Ammon's horn (tissue), 1 donor: Measurements from ENCODE around the gene RPS19BP1.

Source experiments
- DNase-seq: peaks from one replicate; pipeline ENCODE4 v3.0.0-alpha.2; 2016; ENCODE audit warnings: low spot score

The RPS19BP1 gene, protein sequence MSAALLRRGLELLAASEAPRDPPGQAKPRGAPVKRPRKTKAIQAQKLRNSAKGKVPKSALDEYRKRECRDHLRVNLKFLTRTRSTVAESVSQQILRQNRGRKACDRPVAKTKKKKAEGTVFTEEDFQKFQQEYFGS

DNA sequence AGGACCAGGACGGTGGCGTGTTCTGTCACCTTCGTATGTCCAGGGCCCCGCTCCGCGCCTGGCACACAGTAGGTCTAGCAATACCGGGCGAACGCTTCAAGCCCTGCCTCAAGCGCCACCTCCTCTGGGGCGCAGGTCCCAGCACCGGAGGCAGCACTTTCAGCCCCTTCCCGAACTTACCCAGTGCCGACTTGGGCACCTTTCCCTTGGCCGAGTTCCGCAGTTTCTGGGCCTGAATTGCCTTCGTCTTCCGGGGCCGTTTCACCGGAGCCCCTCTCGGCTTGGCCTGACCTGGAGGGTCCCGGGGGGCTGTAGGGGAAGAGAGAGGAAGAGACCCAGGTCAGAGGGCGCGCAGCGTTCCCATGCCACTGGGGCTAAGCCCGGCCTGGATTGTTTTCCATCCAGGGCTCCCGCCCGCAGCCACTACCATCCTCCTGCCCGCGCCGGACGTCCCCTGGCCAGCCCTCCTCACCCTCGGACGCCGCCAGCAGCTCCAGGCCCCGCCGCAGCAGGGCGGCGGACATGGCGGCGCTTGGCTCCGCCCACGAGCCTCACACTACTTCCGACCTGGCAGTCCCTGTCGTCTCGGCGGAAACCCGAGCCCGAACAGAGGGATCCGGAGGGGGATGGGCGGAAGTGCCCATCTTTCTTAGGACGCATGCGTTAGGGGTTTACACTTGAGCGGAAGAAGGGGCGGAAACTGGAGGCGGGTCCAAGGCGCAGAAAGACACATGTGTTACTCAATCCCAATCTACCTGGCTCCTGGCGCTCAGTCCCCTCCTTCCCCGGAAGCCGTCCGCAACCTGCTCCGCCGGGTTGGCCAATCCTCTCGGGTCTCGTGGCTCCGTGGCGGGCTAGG is at the start of gene RPS19BP1:
Gene RPS19BP1, minus strand, starts transcription at position 534 of the 859 bp plus-strand sequence. Its CDS starts 10 bp downstream, at position 524.
- peak; percentile 99 for DNase-seq

DNA sequence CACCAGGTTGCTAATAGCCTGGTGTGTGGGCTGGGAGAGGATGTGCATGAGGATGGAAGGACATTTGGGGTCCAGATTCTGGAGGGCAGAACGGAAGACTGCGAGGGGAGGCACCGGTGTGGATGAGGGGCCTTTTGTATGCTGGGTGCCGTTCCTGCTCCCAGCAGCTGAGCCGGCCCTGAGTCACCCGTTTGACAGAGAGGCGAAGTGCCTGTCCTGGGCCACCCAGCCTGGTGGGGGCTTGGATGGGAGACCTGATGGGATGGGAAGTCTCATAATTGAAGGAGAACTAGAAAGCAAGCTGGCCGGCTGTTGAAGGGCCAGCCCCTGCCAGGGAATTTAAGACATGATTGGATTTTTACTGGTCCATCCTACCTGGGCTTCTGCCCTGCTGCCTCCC is 48.8 kb upstream of the RPS19BP1 start:
- no peak for DNase-seq

DNA sequence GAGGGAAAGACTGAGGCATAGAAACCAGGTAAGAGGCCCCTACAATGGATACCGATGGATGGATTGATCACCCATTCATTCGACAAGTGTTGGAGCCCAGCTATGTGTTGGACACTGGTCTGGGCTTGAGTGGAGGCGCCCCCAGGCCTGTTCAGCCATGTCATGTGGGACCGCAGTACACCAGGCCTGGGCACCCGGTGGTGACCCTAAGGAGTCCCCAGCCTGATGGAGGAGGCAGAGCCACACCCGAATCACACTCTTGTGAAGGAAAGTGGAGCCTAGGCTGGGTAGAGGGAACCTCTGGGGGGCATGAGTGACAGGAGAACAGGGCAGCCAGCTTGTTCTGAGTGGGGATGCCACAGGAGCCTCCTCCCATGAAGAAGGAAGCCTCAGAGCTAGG is 48.2 kb upstream of the RPS19BP1 start:
- no peak for DNase-seq

DNA sequence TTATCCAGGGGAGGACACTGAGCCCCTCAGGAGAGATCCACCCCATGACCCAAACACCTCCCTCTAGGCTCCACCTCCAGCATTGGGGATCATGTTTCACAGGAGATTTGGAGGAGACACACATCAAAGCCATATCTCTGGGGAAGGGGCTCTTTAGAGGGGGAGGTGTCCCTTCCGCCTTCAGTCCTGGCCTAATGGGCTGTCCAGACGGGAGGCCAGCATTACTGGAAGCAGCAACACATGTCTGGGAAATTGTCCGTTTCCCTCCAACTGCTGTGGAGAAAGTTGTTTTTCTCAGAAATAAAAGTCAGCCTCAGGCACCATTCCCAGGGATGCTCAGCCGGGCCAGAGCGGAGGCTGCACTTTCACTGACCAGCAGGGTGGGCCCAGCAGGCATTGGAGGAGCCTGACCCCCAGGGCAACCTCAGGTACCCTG is 47.5 kb upstream of the RPS19BP1 start:
- no peak for DNase-seq

DNA sequence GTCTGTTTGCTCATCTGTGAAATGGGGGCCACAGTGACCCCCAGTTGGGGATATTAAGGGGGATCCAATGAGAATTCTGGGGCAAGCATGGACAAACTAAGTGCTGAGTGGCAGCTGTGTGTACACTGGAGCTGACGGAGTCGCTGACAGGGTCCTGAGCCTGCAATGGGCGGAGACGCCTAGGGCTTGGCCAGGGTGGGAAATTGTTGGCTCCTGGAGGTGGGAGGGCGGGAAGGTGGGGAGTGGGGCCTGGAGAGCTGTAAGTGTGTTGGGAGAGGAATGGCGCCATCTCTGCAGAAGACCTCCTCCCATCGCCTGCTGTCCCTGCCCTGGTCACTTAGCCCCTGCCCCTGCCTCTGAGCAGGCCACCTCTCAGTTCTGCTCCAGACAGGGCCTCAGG is 45.4 kb upstream of the RPS19BP1 start:
- no peak for DNase-seq

DNA sequence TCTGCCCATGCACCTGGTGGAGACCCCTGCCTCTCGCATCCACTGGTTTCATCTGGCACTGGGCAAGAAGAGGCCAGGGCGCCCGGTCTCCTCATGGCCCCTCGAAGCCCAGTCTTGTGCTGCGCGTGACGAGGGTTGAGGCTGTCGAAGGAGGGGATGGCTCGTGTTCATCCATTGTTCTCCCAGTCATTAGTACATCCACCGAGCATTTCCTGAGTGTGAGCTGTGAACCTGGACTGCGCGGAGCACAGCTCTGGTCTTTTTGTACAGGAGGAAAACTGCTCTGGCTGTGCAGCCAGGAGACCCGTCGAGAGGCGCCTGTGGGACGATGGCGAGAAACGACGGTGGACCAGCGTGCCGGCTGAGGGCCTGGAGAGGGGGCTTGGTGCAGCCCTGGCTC is 44.8 kb upstream of the RPS19BP1 start:
- DNase-seq = no peak

DNA sequence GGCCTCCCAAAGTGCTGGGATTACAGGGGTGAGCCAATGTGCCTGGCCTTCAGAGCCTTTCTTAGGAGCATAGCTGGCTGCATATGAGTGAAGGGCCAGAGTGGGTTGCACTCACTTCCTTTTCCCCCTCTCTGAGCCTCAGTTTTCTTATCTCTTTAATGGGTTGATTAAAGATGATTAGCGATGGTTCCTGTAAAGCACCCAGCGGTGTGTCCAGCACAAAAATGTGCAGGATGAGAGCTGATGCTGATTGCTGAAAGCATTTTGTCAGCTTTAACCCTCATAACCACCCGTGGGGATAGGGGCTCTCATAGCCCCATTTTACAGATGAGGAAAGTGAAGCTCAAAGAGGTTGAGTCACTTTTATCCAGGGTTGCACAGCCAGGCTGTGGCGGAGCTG is 43.5 kb upstream of the RPS19BP1 start:
- no peak for DNase-seq

DNA sequence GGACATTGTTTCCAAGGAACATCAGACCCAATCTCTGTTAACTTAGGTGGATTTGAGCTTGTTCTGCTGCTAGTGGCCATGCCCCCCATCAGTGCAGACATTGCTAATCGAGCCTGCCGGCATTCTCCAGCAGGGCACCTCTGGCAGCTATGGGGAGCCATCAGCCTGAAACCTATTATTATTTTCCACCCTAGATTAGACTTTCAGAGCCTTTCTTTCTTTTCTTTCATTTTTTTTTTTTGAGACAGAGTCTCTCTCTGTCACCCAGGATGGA is 42.9 kb upstream of the RPS19BP1 start:
- no peak for DNase-seq

DNA sequence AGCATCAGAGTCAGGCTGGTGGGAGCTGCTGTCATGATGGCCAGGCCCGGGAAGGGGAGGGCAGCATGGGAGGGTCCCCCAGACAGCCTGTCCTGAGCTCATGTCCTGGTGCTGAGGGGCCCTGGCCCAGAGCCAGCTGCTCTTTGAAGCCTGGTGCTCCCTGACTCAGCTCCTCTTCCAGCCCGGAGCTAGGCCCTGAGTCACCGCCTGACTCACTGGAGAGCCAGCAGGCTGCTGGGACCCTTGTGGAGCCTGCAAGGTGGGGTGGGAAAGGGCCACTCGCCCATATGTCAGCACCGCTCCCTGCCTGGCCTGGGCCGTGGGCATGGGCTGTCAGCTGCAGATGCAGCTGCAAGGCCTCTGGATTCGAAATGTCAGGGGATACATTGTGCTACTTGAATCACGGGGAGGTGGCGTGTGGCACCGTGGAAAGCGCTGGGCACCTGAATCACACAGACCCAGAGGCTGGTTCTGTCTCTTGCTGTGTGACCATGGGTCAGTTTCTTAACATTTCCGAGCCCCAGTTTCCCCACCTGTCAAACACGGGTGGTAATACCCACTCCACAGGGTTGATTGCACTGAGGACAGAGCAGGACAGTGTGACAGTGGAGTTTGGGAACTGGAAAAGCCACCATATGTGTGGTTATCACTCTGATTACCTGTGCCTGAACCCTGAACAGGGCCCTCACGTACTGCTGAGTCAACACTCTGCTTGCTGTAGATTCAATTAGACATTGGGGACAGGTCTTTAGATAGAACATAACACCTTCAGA is 42.4 kb upstream of the RPS19BP1 start:
- no peak for DNase-seq

DNA sequence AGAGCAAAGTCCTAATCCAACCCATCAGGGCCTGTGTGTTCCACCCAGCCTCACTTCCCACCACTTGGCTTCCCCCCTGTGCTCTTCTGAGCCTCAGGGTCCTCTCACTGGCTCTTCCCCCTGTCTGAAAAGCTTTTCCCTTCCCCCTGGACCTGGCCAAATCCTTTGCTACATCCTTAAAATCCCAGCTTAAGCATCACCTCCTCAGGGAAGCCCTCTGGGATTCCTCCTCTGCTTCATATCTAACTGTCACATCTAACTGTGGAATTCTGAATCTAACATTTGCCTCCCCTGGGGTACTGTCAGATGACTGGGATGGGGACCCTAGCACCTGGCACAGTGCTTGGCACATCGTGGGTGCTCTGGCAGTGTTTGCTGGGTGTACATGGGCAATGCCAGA is 39.0 kb upstream of the RPS19BP1 start:
- DNase-seq = no peak

DNA sequence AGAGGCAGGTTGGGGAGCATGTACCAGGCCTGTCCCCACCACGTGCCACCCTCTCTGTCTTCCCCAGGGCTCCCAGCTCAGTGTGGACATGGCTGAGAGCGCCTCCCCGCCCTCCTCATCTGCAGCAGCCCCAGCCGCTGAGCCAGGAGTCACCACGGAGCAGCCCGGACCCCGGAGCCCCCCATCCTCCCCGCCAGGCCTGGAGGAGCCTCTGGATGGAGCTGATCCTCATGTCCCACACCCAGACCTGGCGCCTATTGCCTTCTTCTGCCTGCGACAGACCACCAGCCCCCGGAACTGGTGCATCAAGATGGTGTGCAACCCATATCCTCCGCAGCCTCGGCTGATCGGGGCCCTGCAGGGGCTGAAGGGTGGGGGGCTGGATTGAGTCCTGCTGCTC is 38.1 kb upstream of the RPS19BP1 start, which contains the start of gene CACNA1I:
Gene CACNA1I, plus strand, starts transcription at position 89 of the 400 bp plus-strand sequence. Its CDS starts 0 bp downstream, at position 89.
- no peak for DNase-seq

DNA sequence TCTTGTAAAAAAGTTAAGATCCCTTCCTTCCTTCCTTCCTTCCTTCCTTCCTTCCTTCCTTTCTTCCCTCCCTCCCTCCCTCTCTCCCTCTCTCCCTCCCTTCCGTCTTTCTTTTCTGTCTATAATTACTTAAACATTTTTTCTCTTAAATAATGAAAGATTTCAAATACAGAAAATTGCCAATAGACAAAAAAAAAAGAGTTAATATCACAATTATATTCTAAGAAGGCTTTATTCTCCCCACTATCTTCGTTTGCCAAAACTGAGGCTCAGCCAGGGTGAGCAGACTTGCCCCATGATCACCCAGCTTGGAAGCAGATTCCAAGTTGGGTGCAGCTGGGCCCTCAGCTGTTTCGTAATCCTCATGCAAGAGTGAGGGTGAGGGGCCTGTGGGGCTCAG is 37.7 kb upstream of the RPS19BP1 start:
- DNase-seq = no peak

DNA sequence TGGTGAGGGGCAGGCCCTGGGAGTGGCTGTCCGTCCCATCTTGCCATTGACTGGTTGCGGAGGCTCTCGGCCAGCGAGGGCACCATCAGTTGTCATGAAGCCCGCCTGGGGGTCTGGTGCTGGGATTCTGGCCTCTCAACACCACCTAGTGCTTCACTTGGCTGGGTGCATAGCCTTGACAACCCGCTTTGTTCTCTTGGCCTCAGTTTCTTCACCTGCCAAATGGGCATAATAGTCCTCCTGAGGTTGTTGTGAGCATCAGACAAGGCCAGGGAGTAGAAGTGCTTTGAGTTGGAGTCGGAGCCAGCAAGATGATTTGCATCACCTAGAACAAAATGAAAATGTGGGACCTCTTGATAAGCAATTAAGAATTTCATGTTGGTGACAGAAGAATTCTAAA is 36.5 kb upstream of the RPS19BP1 start:
- no peak for DNase-seq

DNA sequence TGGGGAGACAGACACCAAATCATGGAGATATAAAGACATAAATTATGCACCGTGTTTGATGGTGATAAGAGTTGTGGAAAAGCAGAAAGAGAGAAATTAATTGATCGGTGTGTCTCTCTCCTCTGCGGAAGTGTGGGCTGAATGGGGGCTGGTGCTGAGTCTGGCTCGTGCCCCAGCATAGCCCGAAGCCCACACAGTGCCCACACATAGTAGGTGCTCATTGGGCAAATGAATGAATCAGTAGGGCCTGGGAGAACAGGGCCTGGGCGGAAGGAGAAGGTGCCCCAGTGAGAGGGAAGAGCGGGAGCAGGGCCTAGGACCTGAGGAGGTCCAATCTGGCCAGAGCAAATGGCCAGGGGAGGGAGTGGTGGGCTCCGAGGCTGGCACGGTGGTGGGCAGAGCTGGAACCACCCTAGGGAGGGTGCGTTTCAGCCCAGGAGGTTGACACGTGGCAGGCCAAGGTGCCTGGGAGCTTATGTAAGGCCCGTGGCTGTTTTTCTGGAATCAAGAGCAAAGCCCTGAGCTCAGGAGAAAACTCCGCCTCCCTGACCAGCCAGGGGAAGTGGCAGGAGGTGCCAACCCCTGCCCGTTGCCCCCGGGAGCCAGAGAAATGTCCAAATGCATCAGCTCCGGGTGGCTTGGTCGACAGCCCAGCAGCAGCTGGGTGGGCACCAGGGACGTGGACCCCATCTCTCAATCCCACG is 35.9 kb upstream of the RPS19BP1 start:
- no peak for DNase-seq

DNA sequence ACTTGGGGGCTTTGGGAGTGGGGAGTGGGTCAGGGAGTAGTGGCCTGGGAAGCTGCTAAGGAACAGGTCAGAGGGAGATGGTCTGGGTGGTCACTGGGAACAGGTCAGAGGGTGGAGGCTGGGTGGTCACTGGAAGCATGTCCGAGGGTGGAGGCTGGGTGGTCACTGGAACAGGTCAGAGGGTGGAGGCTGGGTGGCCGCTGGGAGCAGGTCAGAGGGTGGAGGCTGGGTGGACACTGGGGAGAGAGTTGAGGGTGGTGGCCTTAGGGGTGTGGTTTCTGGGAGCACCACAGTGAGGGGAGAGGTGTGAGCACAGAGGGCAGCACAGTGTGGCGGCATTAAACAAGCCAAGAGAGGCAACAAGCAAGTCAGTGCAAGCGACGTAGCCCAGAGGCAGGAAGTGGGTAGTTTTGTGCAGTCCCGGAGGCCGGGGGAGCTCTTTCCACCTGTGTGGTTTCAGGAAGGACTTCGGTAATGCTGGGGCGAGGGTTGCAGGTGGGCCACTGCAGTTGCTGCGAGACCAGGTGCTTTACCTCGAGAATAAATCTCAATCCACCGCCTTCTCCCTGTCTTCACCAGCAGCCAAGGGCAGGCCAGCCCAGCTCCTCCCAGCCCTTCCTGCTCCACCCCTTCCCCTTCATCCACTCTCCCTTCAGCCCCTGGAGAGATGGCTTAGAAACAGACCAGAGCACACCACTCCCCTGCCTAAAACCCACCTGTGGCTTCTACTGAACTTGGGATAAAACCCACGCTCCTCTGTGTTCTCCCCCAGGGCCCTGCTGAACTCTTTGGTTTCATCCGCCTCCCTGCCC is 34.8 kb upstream of the RPS19BP1 start:
- DNase-seq = no peak

DNA sequence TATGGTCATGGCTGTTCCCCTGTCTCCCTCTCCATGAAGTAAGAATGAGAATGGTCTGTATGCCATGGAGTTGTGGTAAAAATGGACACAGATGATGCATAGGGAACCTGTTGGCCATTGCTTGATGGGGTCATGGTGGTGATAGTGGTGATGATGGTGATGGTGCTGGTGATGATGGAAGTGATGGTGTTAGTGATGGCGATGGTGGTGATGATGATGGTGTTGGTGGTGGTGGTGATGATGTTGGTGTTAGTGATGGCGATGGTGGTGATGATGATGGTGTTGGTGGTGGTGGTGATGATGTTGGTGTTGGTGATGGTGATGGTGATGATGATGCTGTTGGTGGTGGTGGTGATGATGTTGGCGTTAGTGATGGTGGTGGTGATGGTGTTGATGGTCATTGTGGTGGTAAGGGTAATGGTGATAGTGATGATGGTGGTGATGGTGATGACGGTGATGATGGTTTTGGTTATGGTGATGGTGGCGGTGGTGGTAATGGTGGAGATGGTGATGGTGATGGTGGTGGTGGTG is 32.9 kb upstream of the RPS19BP1 start:
- DNase-seq = no peak

DNA sequence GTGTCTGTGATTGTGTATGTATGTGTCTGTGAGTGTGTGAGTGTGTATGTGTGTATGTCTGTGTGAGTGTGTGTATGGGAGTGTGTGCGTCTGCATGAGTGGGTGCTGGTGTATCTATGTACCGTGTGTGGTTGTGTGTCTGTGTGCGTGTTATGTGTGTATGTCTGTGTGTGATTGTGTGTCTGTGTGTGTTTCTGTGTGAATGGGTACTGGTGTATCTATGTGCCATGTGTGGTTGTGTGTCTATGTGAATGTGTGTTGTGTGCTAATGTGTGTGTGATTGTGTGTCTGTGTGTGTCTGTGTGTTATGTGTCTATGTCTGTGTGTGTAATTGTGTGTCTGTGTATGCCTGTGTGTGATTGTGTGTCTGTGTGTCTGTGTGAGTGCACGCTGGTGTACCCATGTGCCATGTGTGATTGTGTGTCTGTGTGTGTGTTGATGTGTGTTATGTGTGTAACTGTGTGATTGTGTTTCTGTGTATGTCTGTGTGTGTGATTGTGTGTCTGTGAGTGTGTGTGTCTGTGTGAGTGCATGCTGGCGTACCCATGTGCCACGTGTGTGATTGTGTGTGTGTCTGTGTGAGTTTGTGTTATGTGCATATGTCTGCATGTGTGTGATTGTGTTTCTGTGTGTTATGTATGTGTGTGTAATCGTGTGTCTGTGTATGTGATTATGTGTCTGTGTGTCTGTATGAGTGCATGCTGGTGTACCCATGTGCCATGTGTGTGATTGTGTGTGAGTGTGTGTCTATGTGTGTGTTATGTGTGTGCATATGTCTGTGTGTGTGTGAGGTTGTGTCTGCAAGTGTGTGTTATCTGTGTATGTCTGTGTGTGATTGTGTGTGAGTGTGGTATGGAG is 31.3 kb upstream of the RPS19BP1 start:
- no peak for DNase-seq

DNA sequence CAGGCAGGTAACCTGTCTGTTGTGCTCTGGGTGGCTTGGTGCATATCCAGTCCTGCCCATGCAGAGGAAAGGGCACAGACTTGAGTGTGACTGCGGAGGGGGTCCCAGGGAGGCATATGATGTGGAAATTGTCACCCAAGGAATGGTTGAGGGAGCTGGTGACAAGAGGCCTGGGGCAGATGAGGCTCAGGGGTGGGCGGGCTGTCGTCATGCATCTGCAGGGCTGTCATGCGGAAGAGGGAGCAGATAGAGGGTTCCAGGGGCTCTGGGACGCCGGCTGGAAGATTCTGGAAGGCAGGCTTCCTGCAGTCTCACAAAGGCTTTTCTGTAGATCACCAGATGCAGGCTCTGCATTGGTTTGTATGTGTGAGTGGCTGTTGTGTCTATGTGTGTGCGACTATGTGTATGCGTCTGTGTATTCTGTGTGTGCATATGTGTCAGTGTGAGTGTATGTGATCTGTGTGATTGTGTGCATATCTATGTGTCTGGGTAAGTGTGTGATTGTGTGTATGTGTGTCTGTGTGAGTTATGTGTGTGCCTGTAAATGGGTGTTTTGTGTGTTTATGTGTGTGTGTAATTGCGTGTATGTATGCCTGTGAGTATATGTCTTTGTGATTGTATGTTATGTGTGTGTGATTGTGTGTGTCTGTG is 30.4 kb upstream of the RPS19BP1 start:
- no peak for DNase-seq

DNA sequence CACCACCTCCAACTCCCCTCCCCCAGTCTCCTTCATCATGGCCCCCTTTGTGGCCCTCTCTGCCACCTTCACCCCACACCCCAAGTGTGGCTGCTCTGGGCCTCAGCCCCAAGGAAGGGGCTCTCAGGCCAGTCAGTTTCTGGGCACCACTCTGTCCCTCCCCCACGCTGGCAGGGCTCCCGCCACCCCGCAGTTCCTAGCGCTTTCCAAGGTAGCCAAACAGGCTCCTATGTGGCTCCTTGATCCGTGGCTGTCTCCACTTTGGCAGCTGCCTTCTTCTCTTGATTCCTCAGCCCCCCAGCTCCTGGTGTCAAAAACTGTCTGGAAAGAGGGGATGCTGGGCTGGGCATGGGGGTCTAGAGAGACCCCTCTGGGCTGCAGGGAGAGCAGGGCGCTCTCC is 27.6 kb upstream of the RPS19BP1 start:
- DNase-seq = no peak
